ENCODE results near the gene ADAM15. TPM values are rescaled to one million over a fixed set of nuclear protein-coding genes. Genes with fewer than 3 reads are reported as not detected.

Gene ADAM15
- total RNA-seq, 2 donors from 2014 or later = 64.6 to 96.7 TPM

GRCh38 chr1:155038602-155039307 lies 12.4 kb upstream of the ADAM15 start:
- H3K9me3 ChIP-seq = no peaks in the 10 kb centered on the region
- H3K27me3 ChIP-seq = no peaks in the 10 kb centered on the region
- no peak for TF ChIP-seq CTCF (IDR thresholded peaks at IDR 0.05)
- DNase-seq (ENCODE audit: low spot score) = no peak
- H3K36me3 ChIP-seq = no peaks in the 10 kb centered on the region
- peaks cover 0 to 9% of the 10 kb centered on the region in 2 donors for H3K4me1 ChIP-seq
- H3K4me3 ChIP-seq = no peak overlapping the region
- H3K27ac ChIP-seq = no peak overlapping the region

- Histone ChIP-seq H3K36me3 (no peaks in the 10 kb centered on the region), H3K4me1 (peaks cover 0 to 9% of the 10 kb centered on the region in 2 donors), H3K9me3 (no peaks in the 10 kb centered on the region), H3K27ac (no peak overlapping the region), H3K4me3 (no peak overlapping the region), H3K27me3 (no peaks in the 10 kb centered on the region)
- TF ChIP-seq CTCF (IDR thresholded peaks at IDR 0.05) = no peak
- no peak for DNase-seq (ENCODE audit: low spot score)
Observed at GRCh38 chr1:155039308-155039669, 11.8 kb upstream of the ADAM15 start.

GRCh38 chr1:155040358-155041093 lies 10.6 kb upstream of the ADAM15 start:
- Histone ChIP-seq H3K9me3 (no peaks in the 10 kb centered on the region), H3K4me3 (no peak overlapping the region), H3K4me1 (peaks cover 0 to 18% of the 10 kb centered on the region in 2 donors), H3K27me3 (no peaks in the 10 kb centered on the region), H3K27ac (no peak overlapping the region), H3K36me3 (no peaks in the 10 kb centered on the region)
- DNase-seq (ENCODE audit: low spot score) = no peak
- no peak for TF ChIP-seq CTCF (IDR thresholded peaks at IDR 0.05)

- Histone ChIP-seq H3K4me3 (no peak overlapping the region), H3K27ac (no peak overlapping the region), H3K9me3 (no peaks in the 10 kb centered on the region), H3K36me3 (no peaks in the 10 kb centered on the region), H3K4me1 (peaks cover 0 to 18% of the 10 kb centered on the region in 2 donors), H3K27me3 (no peaks in the 10 kb centered on the region)
- DNase-seq (ENCODE audit: low spot score) = no peak
- TF ChIP-seq CTCF (IDR thresholded peaks at IDR 0.05) = no peak
Observed at GRCh38 chr1:155042789-155043188, 8.3 kb upstream of the ADAM15 start.

- Histone ChIP-seq H3K4me3 (no peak overlapping the region), H3K9me3 (no peaks in the 10 kb centered on the region), H3K27ac (no peak overlapping the region), H3K4me1 (peaks cover 0 to 18% of the 10 kb centered on the region in 2 donors), H3K27me3 (no peaks in the 10 kb centered on the region), H3K36me3 (no peaks in the 10 kb centered on the region)
- no peak for TF ChIP-seq CTCF (IDR thresholded peaks at IDR 0.05)
- no peak for DNase-seq (ENCODE audit: low spot score)
Observed at GRCh38 chr1:155043301-155043702, 7.8 kb upstream of the ADAM15 start.

All from right atrium auricular region (tissue), 2 donors.